ENCODE measurements around the gene NEURL4.

NEURL4 gene

GRCh38 chr17:7293159-7293558 is 36.0 kb downstream of the NEURL4 start:
- H3K4me3 ChIP-seq = no peak overlapping the region
- TF ChIP-seq CTCF (IDR thresholded peaks at IDR 0.05) = no peak
- no peak overlapping the region for H3K27ac ChIP-seq
- DNase-seq (ENCODE audit: low spot score) = no peak

GRCh38 chr17:7292729-7293128 is 36.4 kb downstream of the NEURL4 start:
- Histone ChIP-seq H3K27ac (no peak overlapping the region), H3K4me3 (no peak overlapping the region)
- DNase-seq (ENCODE audit: low spot score) = no peak
- TF ChIP-seq CTCF (IDR thresholded peaks at IDR 0.05) = no peak

- Histone ChIP-seq H3K27ac (no peak overlapping the region), H3K4me3 (no peak overlapping the region)
- no peak for TF ChIP-seq CTCF (IDR thresholded peaks at IDR 0.05)
- no peak for DNase-seq (ENCODE audit: low spot score)
Observed at GRCh38 chr17:7292194-7292593, 36.9 kb downstream of the NEURL4 start.

- no peak for TF ChIP-seq CTCF (IDR thresholded peaks at IDR 0.05)
- H3K4me3 ChIP-seq = no peak overlapping the region
- no peak overlapping the region for H3K27ac ChIP-seq
- no peak for DNase-seq (ENCODE audit: low spot score)
Observed at GRCh38 chr17:7290685-7291084, 38.5 kb downstream of the NEURL4 start.

- H3K4me3 ChIP-seq = no peak overlapping the region
- no peak for TF ChIP-seq CTCF (IDR thresholded peaks at IDR 0.05)
- H3K27ac ChIP-seq = no peak overlapping the region
- no peak for DNase-seq (ENCODE audit: low spot score)
Observed at GRCh38 chr17:7290166-7290565, 39.0 kb downstream of the NEURL4 start.

GRCh38 chr17:7289256-7290032 is 39.7 kb downstream of the NEURL4 start:
- Histone ChIP-seq H3K4me3 (no peak overlapping the region), H3K27ac (no peak overlapping the region)
- DNase-seq (ENCODE audit: low spot score) = no peak
- TF ChIP-seq CTCF (IDR thresholded peaks at IDR 0.05) = no peak

- no peak for TF ChIP-seq CTCF (IDR thresholded peaks at IDR 0.05)
- Histone ChIP-seq H3K27ac (no peak overlapping the region), H3K4me3 (no peak overlapping the region)
- DNase-seq (ENCODE audit: low spot score) = no peak
Observed at GRCh38 chr17:7285679-7286078, 43.5 kb downstream of the NEURL4 start.
